OCI-LY3 (cell line): ENCODE data around the gene LTC4S.

Source experiments
- H2AFZ ChIP-seq: fragments of 200-600, 300-600 bp; shearing (Covaris generic); 2 replicates; pipeline ENCODE4 v1.6.0; 2014; ENCODE audit warnings: antibody characterized with exemption, low read depth, low read length
- H3K27ac ChIP-seq: fragments of 200-600, 300-600 bp; sonication (generic); 2 replicates; pipeline ENCODE4 v1.5.1; 2014; ENCODE audit warnings: mild to moderate bottlenecking, low read length, moderate library complexity, mixed read lengths
- H3K27me3 ChIP-seq: fragments of 200-600, 300-600 bp; sonication (generic); 2 replicates; pipeline ENCODE4 v1.6.1; 2014; ENCODE audit warnings: low read depth, low read length, mixed read lengths
- H3K36me3 ChIP-seq: fragments of 200-600, 300-600 bp; sonication (generic); replicated peaks from 2 replicates; pipeline ENCODE3; 2014; ENCODE audit warnings: low read depth, low read length, mixed read lengths
- H3K4me1 ChIP-seq: fragments of 300-600, 200-600 bp; sonication (generic); 2 replicates; pipeline ENCODE4 v1.6.1; 2014; ENCODE audit warnings: low read length, mixed read lengths
- H3K4me2 ChIP-seq: fragments of 200-600, 300-600 bp; sonication (generic); 2 replicates; pipeline ENCODE4 v1.6.1; 2014; ENCODE audit warnings: low read length, mixed read lengths
- H3K4me3 ChIP-seq: fragments of 300-600, 200-600 bp; sonication (generic); 2 replicates; pipeline ENCODE4 v1.5.1; 2014; ENCODE audit warnings: antibody characterized with exemption, mild to moderate bottlenecking, low read length, moderate library complexity
- H3K79me2 ChIP-seq: fragments of 300-600, 200-600 bp; shearing (Covaris generic); 2 replicates; pipeline ENCODE4 v1.6.1; 2014; ENCODE audit warnings: mild to moderate bottlenecking, low read length, mixed read lengths
- H3K9ac ChIP-seq: fragments of 300-600, 200-600 bp; shearing (Covaris generic); 2 replicates; pipeline ENCODE4 v1.6.0; 2014; ENCODE audit warnings: mild to moderate bottlenecking, low read length, moderate library complexity
- H3K9me3 ChIP-seq: fragments of 200-600, 300-600 bp; shearing (Covaris generic); 2 replicates; pipeline ENCODE4 v1.6.1; 2014; ENCODE audit warnings: low read length, mixed read lengths; ENCODE audit not compliant: insufficient read depth
- H4K20me1 ChIP-seq: fragments of 200-600, 300-600 bp; sonication (generic); 2 replicates; pipeline ENCODE4 v1.6.1; 2016; ENCODE audit warnings: low read length, mixed read lengths; ENCODE audit not compliant: insufficient read depth
- CTCF ChIP-seq: fragments of 200-600, 300-600 bp; sonication (generic); IDR thresholded peaks from 2 replicates; pipeline ENCODE4 v1.5.1; 2014; ENCODE audit warnings: antibody characterized with exemption, low read length, low read depth
- EZH2phosphoT487 ChIP-seq: fragments of 200-600 bp; shearing (Covaris generic); IDR thresholded peaks from 2 replicates; pipeline ENCODE4 v1.6.1; 2018; ENCODE audit warnings: antibody characterized with exemption, mixed run types, low read depth

LTC4S gene

GRCh38 chr5:179823937-179824744 lies 30.4 kb downstream of the LTC4S start:
- peaks cover 61% of the 10 kb centered on the region for H3K36me3 ChIP-seq
- H3K79me2 ChIP-seq = peaks cover 71% of the 10 kb centered on the region
- no peak overlapping the region for H3K4me3 ChIP-seq
- peaks cover 23% of the 10 kb centered on the region for H3K4me1 ChIP-seq
- H3K9me3 ChIP-seq = no peaks in the 10 kb centered on the region
- TF ChIP-seq CTCF (no peak), EZH2phosphoT487 (no peak)
- no peak overlapping the region for H3K9ac ChIP-seq
- H3K4me2 ChIP-seq = no peak overlapping the region
- H4K20me1 ChIP-seq = peaks cover 55% of the 10 kb centered on the region
- H2AFZ ChIP-seq = no peak overlapping the region
- H3K27me3 ChIP-seq = no peaks in the 10 kb centered on the region
- H3K27ac ChIP-seq = no peak overlapping the region

GRCh38 chr5:179824745-179825112 lies 30.9 kb downstream of the LTC4S start:
- Histone ChIP-seq H3K27ac (no peak overlapping the region), H3K9ac (no peak overlapping the region), H3K9me3 (no peaks in the 10 kb centered on the region), H3K36me3 (peaks cover 67% of the 10 kb centered on the region), H2AFZ (no peak overlapping the region), H3K27me3 (no peaks in the 10 kb centered on the region), H3K4me1 (peaks cover 17% of the 10 kb centered on the region), H3K4me3 (no peak overlapping the region), H3K4me2 (no peak overlapping the region), H4K20me1 (peaks cover 57% of the 10 kb centered on the region), H3K79me2 (peaks cover 73% of the 10 kb centered on the region)
- TF ChIP-seq CTCF (no peak), EZH2phosphoT487 (no peak)

- H3K36me3 ChIP-seq = peaks cover 76% of the 10 kb centered on the region
Observed at GRCh38 chr5:179825655-179826182, 31.9 kb downstream of the LTC4S start.

More at GRCh38 chr5:179825655-179826182, 31.9 kb downstream of the LTC4S start:
- H3K4me1 ChIP-seq = peaks cover 9% of the 10 kb centered on the region
- H2AFZ ChIP-seq = no peak overlapping the region
- TF ChIP-seq EZH2phosphoT487 = no peak
- TF ChIP-seq CTCF = no peak
- no peak overlapping the region for H3K4me3 ChIP-seq
- no peak overlapping the region for H3K27ac ChIP-seq
- H4K20me1 ChIP-seq = peaks cover 57% of the 10 kb centered on the region
- H3K9me3 ChIP-seq = no peaks in the 10 kb centered on the region
- H3K4me2 ChIP-seq = no peak overlapping the region
- H3K9ac ChIP-seq = no peak overlapping the region
- no peaks in the 10 kb centered on the region for H3K27me3 ChIP-seq
- H3K79me2 ChIP-seq = peaks cover 67% of the 10 kb centered on the region
